Stimulated activated CD4-positive, alpha-beta T cell treated with anti-CD3 and anti-CD28 coated beads, Interleukin-2, amount 100 ng/mL, for 4 hours (primary cell): Measurements from ENCODE around the gene COA7.
"Not testable (repeated sequence)": the region's sequence is repeated elsewhere in the genome, so short reads cannot be mapped to it uniquely, and the experiment has no call there.

ENCODE experiments used
- DNase-seq: peaks from one replicate; pipeline ENCODE4 v3.0.0-alpha.2; 2020; ENCODE audit warnings: low read depth

COA7 gene

GRCh38 chr1:52706136-52706670 lies 8.1 kb upstream of the COA7 start:
- no peak for DNase-seq

- peak; percentile 72 for DNase-seq
These were observed 5.0 kb upstream of the COA7 start for GRCh38 chr1:52702886-52703787.

- DNase-seq, result no peak
These were observed 2.5 kb downstream of the COA7 start for GRCh38 chr1:52695627-52696026.

DNA sequence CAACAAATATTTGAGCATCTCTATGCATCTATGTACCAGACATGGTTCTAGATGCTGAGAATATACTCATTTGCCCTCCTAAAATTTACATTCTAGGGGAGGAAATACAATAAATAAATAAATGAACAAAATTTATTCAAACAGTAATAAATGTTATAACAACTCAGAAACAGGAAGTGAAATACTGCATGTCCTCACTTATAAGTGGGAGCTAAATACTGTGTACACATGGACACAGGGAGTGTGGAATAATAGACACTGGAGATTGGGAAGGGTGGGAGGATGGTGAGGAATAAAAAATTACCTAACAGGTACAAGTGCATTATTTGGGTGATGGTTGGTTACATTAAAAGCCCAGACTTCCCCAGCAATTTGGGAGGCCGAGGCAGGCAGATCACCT lies 4.3 kb downstream of the COA7 start:
- DNase-seq, result no peak

- not testable (repeated sequence) for DNase-seq
These were observed 4.8 kb downstream of the COA7 start for GRCh38 chr1:52693351-52693750.

GRCh38 chr1:52692697-52693096 lies 5.5 kb downstream of the COA7 start:
- no peak for DNase-seq

GRCh38 chr1:52691821-52692220 lies 6.3 kb downstream of the COA7 start:
- no peak for DNase-seq

GRCh38 chr1:52686830-52687229 lies 11.3 kb downstream of the COA7 start:
- DNase-seq, result no peak

DNA sequence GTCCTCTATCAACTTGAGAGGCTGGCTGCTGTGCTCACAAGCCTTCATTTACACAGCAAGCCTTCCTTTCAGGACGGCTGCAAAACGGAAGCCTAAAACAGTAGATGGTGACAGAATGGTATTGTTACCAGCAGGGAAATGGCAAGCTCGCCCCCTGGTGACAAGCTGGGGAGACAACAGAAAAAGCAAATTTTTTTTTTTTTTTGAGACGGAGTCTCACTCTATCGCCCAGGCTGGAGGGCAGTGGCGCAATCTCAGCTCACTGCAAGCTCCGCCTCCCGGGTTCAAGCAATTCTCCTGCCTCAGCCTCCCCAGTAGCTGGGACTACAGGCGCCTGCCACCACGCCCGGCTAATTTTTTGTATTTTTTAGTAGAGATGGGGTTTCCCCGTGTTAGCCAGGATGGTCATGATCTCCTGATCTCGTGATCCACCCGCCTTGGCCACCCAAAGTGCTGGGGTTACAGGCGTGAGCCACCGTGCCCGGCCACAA lies 11.8 kb downstream of the COA7 start:
- peak; percentile 61 for DNase-seq

GRCh38 chr1:52684545-52684944 lies 13.6 kb downstream of the COA7 start:
- DNase-seq, result no peak

DNA sequence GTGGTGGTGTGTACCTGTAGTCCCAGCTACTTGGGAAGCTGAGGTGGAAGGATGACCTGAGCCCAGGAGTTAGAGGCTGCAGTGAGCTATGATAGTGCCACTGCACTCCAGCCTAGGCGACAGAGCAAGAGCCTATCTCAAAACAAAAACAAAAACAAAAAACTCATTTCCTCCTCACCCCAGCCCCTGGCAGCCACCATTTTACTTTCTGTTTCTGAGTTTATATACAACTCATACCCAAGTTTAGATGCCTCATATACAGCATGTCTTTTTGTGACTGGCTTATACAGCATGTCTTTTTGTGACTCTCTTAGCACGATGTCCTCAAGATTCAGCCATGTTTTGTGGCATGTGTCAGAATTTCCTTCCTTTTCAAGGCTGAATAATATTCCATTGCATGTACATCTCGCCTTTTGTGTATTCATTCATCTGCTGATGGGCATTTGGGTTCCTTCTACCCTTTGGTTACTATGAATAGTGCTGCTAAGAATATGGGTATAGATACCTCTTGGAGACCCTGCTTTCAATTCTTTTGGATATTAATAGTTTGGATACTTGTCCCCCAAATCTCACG lies 14.7 kb downstream of the COA7 start:
- DNase-seq, result no peak

DNA sequence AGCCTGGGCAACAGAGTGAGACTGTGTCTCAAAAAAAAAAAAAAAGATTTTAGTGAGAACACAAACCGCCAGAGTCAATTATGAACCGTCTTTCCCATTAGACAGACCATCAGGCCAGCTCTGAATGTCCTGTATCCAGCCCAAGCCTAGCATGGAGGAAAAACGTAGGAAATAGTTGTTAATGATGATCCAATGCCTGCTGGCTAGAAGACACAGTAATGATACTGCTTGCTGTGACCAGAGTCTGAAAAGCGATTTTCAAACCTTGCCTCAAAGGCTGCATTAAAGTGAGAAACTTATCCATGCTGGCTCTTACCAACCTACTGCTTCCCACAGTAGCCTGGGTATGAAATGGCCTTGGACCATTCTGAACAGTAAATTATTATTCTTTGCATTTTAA lies 17.0 kb downstream of the COA7 start:
- DNase-seq, result no peak

DNA sequence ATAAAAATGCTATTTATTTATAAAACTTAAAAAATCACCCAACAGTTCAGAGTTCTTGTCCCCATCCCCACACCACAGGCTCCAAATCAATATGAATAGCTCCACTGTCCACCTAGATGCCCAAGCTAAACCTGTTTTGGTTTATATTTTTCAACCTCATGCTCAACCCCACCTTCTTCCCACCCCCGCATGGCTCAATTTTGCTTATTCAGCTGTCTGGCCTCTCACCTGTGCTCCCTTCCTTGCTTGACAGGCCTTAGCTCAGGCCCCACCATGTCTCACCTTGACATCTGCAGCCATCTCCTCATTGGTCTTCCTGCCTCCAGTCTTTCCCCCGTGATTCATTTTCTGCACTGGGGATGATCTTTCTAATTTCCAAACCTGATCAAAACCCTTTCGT lies 17.8 kb downstream of the COA7 start:
- DNase-seq, result no peak

DNA sequence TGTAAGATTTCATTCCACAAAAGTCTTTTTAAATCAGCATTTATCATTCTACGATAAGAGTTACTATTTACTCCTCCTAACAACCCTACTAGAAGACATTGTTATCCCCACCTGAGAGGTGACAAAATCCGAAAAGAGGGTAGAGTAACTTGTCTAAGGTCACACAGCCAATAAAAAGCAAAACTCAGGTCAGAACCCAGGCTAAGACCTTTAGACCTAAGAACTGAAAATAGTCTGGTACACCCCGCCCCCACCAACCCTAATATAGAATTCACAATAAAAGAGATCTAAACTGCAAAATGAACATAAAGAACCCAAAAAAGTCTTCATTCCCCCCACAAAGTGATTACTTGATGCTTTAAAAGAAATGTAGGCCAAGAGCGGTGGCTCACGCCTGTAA lies 18.6 kb downstream of the COA7 start:
- no peak for DNase-seq

GRCh38 chr1:52679048-52679447 lies 19.1 kb downstream of the COA7 start:
- no peak for DNase-seq

DNA sequence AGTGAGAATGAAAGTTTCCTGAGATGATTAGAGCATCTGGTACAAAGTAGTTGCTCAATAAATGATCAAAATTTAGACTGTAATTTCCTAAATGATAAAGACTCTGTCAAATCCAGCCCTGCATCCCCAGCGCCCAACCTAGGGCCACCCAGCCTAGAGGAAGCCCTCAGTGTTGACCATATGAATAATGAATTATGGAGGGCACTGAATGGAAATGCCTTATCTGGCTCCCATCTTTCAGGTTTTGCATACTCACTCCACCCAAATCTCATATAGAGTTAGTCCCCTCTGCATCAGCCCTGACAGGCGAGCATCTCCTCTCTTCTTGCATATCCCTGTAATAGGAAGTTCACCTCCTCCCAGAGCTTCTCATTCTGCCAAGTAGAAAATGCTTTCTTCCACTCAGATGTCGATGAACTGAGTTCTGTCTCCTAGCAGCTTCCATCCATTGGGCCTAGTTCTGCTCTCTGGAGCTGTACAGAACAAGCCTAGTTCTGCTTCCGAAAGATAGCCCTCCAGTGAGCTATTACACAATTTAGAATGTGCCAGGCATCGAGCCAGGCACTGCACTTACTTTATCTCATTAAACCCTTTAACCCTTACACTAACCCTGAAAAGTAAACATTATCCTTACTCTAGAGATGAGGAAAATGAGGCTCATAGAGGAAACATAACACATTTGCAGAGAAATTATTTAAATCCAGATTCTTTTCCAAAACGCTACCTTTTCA lies 20.9 kb downstream of the COA7 start:
- no peak for DNase-seq

DNA sequence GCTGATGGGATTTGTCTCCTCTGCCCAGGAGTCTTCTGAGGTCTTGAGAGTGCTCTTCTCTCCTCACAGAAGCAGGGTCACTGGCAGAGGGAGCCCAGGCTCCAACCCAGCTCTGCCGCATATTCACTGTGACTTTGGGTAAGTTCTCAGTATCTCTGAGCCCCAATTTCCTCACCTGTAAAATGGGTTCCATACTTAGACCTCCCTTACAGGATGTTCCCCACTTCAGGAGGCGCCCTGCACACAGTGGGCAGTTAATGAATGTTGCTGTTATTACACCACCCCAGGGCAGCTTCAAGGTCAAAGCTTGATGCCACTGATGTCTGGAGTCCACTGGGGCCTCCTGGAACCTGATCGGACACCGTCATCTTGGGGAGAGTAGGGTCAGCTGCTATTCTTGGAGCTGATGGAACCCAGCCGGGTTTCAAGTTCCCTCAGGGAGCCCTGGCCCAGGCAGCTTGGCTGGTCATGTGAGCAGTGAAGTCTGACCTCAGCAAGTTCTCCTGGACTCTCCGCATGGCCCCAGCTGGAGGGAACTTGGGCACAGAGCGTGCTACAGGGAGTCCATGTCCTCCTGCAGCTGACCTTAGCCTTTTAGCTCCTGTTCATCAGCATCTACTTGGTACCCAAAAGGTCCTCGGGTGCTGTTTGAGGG lies 21.8 kb downstream of the COA7 start:
- no peak for DNase-seq

DNA sequence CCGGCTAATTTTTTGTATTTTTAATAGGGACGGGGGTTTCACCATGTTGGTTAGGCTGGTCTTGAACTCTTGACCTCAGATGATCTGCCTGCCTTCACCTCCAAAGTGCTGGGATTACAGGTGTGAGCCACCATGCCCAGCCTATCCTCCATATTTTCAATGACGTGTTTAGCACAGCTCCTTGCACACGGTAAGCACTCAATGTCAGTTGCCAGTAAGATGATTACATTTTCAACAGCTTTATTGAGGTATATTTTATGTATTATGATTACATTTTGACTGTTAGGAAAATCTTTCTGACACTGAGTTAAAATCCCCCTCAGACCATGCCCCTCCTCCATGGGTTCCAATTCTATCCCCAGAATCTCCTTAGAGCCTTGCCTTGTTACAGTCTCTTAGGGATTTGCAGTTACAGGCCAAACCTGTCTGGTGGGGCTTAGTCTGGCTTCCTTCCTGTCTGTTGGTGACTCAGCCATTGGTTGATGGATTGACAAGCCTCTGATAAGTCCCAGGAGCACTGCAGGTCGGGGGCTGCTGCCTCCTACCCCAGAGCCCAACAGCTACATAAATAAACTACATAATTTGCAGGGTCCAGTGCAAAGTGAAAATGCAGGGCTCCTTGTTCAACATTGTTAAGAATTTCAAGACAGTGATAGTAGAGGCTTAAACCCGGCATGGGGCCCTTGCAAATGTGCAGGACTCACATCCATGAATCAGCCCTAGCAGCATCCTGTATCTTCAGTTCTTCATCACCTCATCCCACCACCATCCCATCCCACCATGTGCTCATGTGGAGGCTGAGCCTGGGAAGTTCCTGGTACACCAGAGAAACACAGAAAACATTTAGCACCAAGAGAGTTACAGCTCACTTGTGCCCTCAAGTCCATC lies 23.4 kb downstream of the COA7 start:
- DNase-seq, result no peak

DNA sequence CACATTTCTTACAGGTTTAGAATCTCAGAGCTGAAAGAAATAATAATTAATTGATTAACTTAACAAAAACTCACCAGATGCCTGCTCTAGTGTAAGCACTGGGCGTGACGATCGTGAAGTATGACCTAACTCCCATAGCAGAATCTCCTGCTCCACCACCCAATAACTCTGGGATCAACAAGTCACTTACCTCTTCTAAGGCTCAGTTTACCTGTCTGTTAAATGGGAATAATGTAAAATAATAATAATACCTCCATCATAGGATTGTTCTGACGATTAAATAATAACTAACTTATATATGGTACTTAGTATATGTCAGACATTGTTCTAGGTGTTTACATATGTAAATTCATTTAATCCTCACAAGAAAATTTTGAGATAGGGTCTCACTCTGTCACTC lies 24.6 kb downstream of the COA7 start:
- no peak for DNase-seq

GRCh38 chr1:52672946-52673345 lies 25.2 kb downstream of the COA7 start:
- DNase-seq, result no peak

- DNase-seq, result no peak
These were observed 27.5 kb downstream of the COA7 start for GRCh38 chr1:52670604-52671003.
